Upper lobe of left lung (tissue), 4 donors: ENCODE measurements around the gene FOXP4.

Source experiments
- EP300 ChIP-seq, 4 donors: sonication (generic); formaldehyde crosslinking; IDR thresholded peaks; one replicate each; pipeline ENCODE4 v1.5.1; 2017; ENCODE audit warnings: antibody characterized with exemption in 4 of 4, control low read depth in 2 of 4
- POLR2A ChIP-seq, 4 donors: fragments of 450-650 bp; IDR thresholded peaks; one replicate each; pipeline ENCODE4 v1.5.1; 2016 to 2017; ENCODE audit warnings: antibody characterized with exemption in 4 of 4, mild to moderate bottlenecking in 2 of 4
- POLR2AphosphoS5 ChIP-seq, 2 donors: sonication (generic); formaldehyde crosslinking; IDR thresholded peaks; one replicate each; pipeline ENCODE4 v1.5.1; 2017; ENCODE audit warnings: antibody characterized with exemption in 2 of 2
- TF ChIP-seq, protein P1 (sequence below), 6 experiments: fragments of 450-650 bp in 4 of 6; fragments of 200-600 bp in 2 of 6; sonication (generic) in 2 of 6; IDR thresholded peaks; one replicate each; pipeline ENCODE4 v1.5.1; 2016 to 2019; ENCODE audit warnings: antibody characterized with exemption in 6 of 6

GRCh38 chr6:41645007-41645618, 98.9 kb downstream of the FOXP4 start:
- TF ChIP-seq, protein P1, sequence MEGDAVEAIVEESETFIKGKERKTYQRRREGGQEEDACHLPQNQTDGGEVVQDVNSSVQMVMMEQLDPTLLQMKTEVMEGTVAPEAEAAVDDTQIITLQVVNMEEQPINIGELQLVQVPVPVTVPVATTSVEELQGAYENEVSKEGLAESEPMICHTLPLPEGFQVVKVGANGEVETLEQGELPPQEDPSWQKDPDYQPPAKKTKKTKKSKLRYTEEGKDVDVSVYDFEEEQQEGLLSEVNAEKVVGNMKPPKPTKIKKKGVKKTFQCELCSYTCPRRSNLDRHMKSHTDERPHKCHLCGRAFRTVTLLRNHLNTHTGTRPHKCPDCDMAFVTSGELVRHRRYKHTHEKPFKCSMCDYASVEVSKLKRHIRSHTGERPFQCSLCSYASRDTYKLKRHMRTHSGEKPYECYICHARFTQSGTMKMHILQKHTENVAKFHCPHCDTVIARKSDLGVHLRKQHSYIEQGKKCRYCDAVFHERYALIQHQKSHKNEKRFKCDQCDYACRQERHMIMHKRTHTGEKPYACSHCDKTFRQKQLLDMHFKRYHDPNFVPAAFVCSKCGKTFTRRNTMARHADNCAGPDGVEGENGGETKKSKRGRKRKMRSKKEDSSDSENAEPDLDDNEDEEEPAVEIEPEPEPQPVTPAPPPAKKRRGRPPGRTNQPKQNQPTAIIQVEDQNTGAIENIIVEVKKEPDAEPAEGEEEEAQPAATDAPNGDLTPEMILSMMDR (IDR thresholded peaks at IDR 0.05): no peak
- TF ChIP-seq POLR2AphosphoS5 (IDR thresholded peaks at IDR 0.05): no peak
- no peak for TF ChIP-seq POLR2A (IDR thresholded peaks at IDR 0.05)
- no peak for TF ChIP-seq EP300 (IDR thresholded peaks at IDR 0.05)
